Measurements from ENCODE around the gene HSPB9. TPM values are rescaled to one million over a fixed set of nuclear protein-coding genes. Genes with fewer than 3 reads are reported as not detected.

HSPB9 gene
- total RNA-seq, 1 experiment from 2014 or later = 0.15 TPM

DNA sequence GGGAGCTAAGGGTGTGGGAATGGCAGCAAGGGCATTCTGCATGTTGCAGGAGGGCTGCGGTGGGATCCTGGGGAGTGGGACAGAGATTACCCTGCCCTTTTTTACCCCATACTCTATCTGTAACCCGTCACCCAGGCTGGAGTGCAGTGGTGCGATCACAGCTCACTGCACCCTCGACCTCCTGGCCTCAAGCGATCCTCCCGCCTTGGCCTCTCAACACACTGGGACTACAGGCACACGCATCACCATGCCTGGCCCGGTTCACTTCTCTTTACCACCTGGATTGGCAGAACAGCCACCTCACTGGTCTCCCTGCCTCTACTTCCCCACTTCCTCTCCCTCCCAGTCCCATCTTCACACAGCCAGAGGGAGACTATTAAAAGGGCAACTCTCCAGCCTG lies 33.9 kb upstream of the HSPB9 start:
- H3K14ac ChIP-seq (ENCODE audit: insufficient read depth, low read length) = no peak overlapping the region; the same call in 1 of the 2 replicates
- no peak overlapping the region for H3K23ac ChIP-seq (ENCODE audit: insufficient read length, low read depth, low read length)
- no peak overlapping the region for H3K4me3 Mint-ChIP-seq
- peaks cover 6% of the 10 kb centered on the region for H3K27me3 Mint-ChIP-seq (ENCODE audit: low read depth)
- no CpG with 5 or more reads among the region's 8 CpGs for WGBS (ENCODE audit: extremely low coverage, insufficient read length, low lambda C conversion rate)
- no peak overlapping the region for H3K4me2 ChIP-seq (ENCODE audit: insufficient read depth, insufficient read length, low read length)
- H4K91ac ChIP-seq (ENCODE audit: insufficient read length, low read depth, low read length) = no peak overlapping the region
- no peaks in the 10 kb centered on the region for H4K20me1 ChIP-seq (ENCODE audit: control insufficient read depth, insufficient read depth, insufficient read length)
- no peak for TF ChIP-seq CTCF (conservative IDR thresholded peaks at IDR 0.05)
- no peaks in the 10 kb centered on the region for H3K9me3 Mint-ChIP-seq
- H3K79me2 ChIP-seq (ENCODE audit: insufficient read depth, low read length) = no peaks in the 10 kb centered on the region
- H3T11ph ChIP-seq (ENCODE audit: low read length) = no peak overlapping the region
- H3K18ac ChIP-seq (ENCODE audit: insufficient read length, low read depth, low read length) = no peak overlapping the region
- H3K4me1 Mint-ChIP-seq = peaks cover 5 to 23% of the 10 kb centered on the region in 2 experiments
- no peak overlapping the region for H2BK120ac ChIP-seq (ENCODE audit: low read depth, low read length, poor library complexity, severe bottlenecking)
- H3K79me1 ChIP-seq (ENCODE audit: insufficient read depth, low read depth, low read length, poor library complexity, severe bottlenecking) = no peaks in the 10 kb centered on the region
- no peak overlapping the region for H3K27ac ChIP-seq (ENCODE audit: insufficient read length, low read depth, low read length)
- H3K36me3 Mint-ChIP-seq (ENCODE audit: insufficient read depth in 1 of 3, low read depth in 3 of 3) = no peaks in the 10 kb centered on the region
- H3K23me2 ChIP-seq (ENCODE audit: insufficient read length, low read depth, low read length, poor library complexity, severe bottlenecking) = no peaks in the 10 kb centered on the region
- H3K27ac Mint-ChIP-seq = no peak overlapping the region
- no peak overlapping the region for H2AK5ac ChIP-seq (ENCODE audit: insufficient read length, low read length)
- no peak overlapping the region for H2BK5ac ChIP-seq (ENCODE audit: insufficient read length, low read length)
- no peak overlapping the region for H4K8ac ChIP-seq (replicated peaks; ENCODE audit: insufficient read length, low read depth, low read length)
- no peaks in the 10 kb centered on the region for H3K9me3 ChIP-seq (ENCODE audit: control insufficient read depth, low read depth, low read length)
- no peak overlapping the region for H2BK12ac ChIP-seq (ENCODE audit: insufficient read length, low read depth, low read length)
- H3K9ac ChIP-seq (ENCODE audit: extremely low read depth, insufficient read length, low read length) = no peak overlapping the region
- no peak overlapping the region for H2BK15ac ChIP-seq (ENCODE audit: low read depth, low read length)
- no peaks in the 10 kb centered on the region for H3K27me3 ChIP-seq (ENCODE audit: insufficient read depth, low read length)
- no peak overlapping the region for H3K56ac ChIP-seq (ENCODE audit: insufficient read length, low read depth, low read length)
- DNase-seq = no peak
- H2BK20ac ChIP-seq (ENCODE audit: low read depth, low read length, poor library complexity, severe bottlenecking) = no peak overlapping the region
- no peak overlapping the region for H2AFZ ChIP-seq (ENCODE audit: low read length)
- H3K4ac ChIP-seq (ENCODE audit: low read depth, low read length) = no peak overlapping the region
- no peak overlapping the region for H4K5ac ChIP-seq (ENCODE audit: insufficient read length, low read depth, low read length)
- no peaks in the 10 kb centered on the region for H3K4me1 ChIP-seq (ENCODE audit: insufficient read depth, low read length)
